Hindlimb muscle (tissue), 1 donor: Measurements from ENCODE around the gene LRRC1. TPM values are rescaled to one million over a fixed set of nuclear protein-coding genes. Genes with fewer than 3 reads are reported as not detected.

Experiments
- polyA plus RNA-seq: library from polyadenylated mRNA; unstranded; fragments of 120-200 nt; gene quantifications from one replicate; pipeline ENCODE4 v1.2.1, GENCODE V29; 2013; ENCODE audit not compliant: insufficient read length

LRRC1 gene
- polyA plus RNA-seq, 1 donor, result 8.3 TPM

Other genes with a start within 250 kb of the LRRC1 start
- gene GCLC, start 249.9 kb upstream of the LRRC1 start, polyA plus RNA-seq, result 9.4 TPM
- 66.6 TPM for gene KLHL31, start 129.2 kb upstream of the LRRC1 start, polyA plus RNA-seq